NCI-H128 (cell line): ENCODE measurements around the gene TDP2.

ENCODE experiments used
- DNase-seq: peaks from one replicate; lab custom pipeline; 2025; ENCODE audit not compliant: unreplicated experiment; lab: John Stamatoyannopoulos, UW

Gene TDP2

DNA sequence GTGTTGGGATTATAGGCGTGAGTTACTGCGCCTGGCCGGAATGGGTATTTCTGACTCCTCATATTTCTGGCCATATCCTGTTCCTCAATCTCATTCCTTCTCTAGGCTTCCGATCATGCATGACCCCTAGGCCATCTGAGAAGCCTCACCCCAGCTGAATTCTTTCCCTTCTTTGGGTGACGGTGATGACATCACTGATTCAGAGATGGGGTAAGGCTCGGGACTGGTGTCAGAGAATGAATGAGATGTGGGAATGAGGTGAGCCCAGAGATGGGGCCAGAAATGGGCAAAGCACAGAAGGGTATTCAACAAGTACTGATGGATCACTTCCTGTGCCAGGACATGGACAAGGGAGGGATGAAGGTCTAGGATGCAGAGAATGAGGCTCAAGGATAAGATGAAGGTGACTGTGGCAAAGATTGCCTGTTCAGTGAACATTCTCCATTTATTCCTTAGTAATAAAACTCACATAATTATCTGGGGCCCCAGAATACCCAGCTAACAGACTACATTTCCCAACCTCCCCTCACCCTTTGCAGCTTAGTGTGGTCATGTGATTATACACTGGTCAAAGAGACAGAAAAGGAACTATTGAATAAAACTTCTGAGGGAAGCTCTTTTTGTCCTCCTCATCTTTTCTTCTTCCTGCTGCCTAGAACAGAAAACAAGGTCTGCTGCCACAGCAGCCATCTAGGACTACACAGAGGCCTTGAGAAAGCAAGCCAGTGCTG is 60.3 kb downstream of the TDP2 start:
- no peak for DNase-seq

DNA sequence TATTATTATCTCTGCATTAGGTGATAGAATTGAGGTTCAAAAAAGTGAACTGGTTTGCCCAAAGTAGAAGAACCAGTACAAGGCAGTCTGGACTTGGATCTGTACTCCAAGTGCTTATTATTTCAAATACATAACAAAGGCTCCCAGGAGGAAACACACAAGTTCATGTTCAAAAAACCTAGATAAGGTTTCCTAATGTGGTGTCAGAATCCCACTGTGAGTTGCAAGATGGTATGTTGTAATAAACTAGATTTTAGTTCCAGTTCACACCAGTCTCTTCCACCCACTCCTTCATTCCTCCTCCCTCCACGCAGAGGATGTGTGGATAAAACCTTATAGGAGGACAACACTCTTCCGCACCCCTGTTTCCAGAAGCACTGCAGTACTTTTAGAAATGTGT is 63.5 kb downstream of the TDP2 start:
- no peak for DNase-seq

DNA sequence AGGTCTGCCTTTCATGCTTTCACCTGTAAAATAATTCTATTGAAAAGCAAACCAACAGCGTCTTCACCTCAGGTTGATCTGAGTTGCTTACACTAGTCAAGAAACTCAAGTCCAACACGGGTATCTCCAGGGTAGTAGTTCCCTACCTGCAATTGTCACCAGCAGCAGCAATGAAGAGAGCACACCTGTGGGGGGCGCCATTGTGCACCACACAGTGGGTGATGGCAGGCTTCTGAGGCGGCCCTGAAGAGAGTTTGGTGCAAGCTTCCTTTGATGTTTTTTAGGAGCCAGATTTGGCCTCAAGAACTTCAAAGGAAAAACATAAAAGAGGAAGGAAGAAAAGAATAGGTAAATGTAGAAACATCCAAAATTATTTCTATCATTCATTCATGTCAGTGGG is 65.8 kb downstream of the TDP2 start:
- DNase-seq, result no peak
